Fibroblast of mammary gland (primary cell): ENCODE results near the gene EIF4G3.

Experiments
- DNase-seq: peaks from one replicate; pipeline ENCODE4 v3.0.0-alpha.2; 2010; ENCODE audit warnings: low read depth
- H3K4me3 ChIP-seq: 2 replicates; pipeline ENCODE4 v1.5.1; 2011; ENCODE audit warnings: low read depth, mild to moderate bottlenecking, low read length, moderate library complexity; ENCODE audit not compliant: control insufficient read depth
- TF ChIP-seq, protein P1 (sequence below): conservative IDR thresholded peaks from 2 replicates; pipeline ENCODE4 v1.5.1; 2011; ENCODE audit warnings: low read depth, low read length, inconsistent platforms; ENCODE audit not compliant: control insufficient read depth, insufficient read depth

EIF4G3 gene

DNA sequence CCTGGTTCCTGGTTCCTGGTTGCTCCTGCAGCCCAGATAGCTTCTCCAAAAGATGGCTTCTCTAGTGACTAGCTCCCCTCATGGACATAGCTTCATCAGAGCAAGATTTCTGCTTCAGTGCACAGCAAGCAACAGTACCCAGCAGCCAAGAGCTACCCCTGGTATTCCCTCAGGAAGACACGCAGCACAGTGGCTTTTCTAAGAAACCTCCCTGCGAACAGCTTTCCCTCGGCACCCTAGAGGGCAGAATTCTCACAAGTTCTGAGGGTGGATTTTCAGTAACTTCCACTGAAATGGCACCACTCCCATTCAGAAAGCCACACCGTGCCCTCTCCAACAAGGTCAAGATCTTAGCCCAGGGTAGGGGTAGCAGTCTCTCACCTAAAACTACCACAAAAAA, 128.2 kb downstream of the EIF4G3 start:
- no peak for DNase-seq
- H3K4me3 ChIP-seq: no peak overlapping the region
- TF ChIP-seq, protein P1, sequence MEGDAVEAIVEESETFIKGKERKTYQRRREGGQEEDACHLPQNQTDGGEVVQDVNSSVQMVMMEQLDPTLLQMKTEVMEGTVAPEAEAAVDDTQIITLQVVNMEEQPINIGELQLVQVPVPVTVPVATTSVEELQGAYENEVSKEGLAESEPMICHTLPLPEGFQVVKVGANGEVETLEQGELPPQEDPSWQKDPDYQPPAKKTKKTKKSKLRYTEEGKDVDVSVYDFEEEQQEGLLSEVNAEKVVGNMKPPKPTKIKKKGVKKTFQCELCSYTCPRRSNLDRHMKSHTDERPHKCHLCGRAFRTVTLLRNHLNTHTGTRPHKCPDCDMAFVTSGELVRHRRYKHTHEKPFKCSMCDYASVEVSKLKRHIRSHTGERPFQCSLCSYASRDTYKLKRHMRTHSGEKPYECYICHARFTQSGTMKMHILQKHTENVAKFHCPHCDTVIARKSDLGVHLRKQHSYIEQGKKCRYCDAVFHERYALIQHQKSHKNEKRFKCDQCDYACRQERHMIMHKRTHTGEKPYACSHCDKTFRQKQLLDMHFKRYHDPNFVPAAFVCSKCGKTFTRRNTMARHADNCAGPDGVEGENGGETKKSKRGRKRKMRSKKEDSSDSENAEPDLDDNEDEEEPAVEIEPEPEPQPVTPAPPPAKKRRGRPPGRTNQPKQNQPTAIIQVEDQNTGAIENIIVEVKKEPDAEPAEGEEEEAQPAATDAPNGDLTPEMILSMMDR: no peak

DNA sequence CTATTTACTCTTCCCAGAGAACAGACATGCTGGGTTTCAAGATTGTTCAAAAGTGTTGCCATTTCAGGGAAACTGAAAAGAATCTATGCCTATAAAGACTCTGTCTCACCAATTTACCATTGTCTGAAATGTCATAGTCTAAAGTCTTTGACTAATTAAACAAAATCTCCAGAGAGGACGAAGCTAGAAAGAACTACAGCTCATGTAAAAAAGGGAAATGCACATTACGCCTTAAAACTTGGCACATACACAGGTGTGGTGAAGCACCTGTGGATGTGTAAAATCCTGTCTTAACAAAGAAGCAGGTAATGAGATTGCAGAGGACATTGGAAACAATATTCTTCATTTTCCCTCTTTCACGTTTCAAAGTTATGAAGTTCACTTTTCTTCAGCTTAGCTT, 130.6 kb downstream of the EIF4G3 start:
- DNase-seq: no peak
- H3K4me3 ChIP-seq: no peak overlapping the region
- TF ChIP-seq, protein P1: no peak

DNA sequence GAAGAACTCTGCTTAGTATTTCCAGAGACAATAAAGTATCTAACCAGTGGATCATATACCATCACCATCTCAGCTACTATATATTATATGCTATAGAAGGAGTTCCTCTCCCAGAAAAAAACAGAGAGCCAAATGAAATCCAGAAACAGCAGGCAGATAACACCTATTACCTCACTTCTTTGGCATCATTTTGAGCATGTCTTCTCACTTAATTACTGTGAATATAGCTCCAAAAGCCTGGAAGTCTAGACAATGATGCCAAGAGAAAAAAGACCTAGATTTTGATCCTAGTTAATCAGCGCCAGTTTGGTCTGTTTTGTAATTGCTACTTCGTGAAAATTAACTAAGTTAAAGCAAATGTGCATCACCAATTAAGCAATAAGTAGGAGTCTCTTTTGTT, 131.3 kb downstream of the EIF4G3 start:
- TF ChIP-seq, protein P1: no peak
- no peak overlapping the region for H3K4me3 ChIP-seq
- DNase-seq: peak; percentile 28

DNA sequence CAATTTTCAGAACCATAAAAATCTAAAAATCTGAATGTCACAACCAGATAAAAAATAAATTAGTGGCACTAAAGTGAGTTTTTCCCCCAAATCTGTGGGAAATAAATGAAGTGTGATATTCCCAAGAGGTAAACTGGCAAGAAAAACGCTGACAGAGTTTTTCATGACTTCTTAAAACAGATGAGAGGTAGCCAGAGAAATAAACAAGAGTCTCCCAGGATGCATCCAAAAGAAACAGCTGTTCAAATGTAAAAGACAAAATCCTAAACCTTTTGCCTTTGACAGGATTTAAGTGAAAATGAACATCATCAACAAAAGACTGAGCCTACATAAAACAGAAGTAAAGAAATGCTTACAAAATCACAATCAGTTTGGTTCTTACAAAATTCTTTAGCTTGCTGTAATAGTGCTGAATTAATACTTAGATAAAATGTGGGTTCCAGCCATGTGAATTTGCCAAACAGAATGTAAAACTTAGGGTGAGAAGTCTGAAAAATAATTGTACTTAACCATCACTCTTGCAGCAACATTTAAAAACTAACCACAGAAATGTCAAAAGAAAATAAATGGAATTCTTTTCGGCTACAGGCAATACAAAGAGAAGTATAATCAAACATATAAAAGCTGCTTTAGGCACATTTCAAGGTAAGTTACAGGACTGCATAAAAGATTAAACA, 133.6 kb downstream of the EIF4G3 start:
- peak; percentile 31 for DNase-seq
- H3K4me3 ChIP-seq: no peak overlapping the region
- TF ChIP-seq, protein P1: no peak

DNA sequence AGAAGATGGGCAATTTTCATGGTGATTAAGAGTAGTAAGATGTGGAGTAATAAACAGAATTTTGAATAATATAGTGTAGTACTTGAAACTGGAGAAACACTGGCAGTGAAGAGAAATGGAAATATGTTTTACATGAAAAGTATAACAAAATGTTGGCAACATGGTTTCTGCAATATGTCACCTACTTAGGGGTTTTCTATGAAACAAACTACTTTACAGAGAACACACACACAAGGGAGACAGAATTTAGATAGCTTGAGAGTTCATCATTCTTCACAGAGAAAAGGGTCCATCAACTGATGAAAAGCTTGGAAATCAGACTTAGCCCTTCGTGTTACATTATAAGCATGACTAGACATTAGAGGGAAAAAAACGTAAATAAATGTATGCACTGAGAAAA, 135.2 kb downstream of the EIF4G3 start:
- no peak overlapping the region for H3K4me3 ChIP-seq
- no peak for DNase-seq

DNA sequence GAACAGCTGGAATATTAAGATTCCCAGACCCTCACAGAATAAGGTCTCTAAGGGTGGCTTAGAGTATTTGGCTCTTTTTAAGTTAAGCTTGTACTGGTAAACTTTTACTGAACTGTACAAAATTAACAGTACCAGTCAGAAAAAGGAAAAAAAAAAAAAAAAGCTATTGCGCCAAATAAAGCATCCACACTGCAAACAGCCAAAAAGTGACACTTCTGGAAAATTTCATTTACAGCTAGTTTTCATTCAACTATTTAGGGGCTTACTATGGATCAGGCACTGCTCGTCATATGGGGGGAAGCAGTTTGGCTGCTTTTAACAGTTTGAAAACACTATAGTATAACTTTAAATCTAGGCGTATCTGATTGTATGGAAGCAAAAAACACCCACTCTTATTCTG, 139.6 kb downstream of the EIF4G3 start:
- no peak for DNase-seq
- TF ChIP-seq, protein P1: no peak
- no peak overlapping the region for H3K4me3 ChIP-seq

More for the DNA sequence above, 135.2 kb downstream of the EIF4G3 start:
- TF ChIP-seq, protein P1: no peak
